Measurements from ENCODE around the gene PTPRD.

Gene PTPRD

GRCh38 chr9:8877753-8878494 is 1734.9 kb downstream of the PTPRD start:
- no peak for DNase-seq

GRCh38 chr9:8876303-8876702 is 1736.5 kb downstream of the PTPRD start:
- no peak for DNase-seq

GRCh38 chr9:8874482-8874881 is 1738.3 kb downstream of the PTPRD start:
- no peak for DNase-seq

- no peak for DNase-seq
These were observed 1740.0 kb downstream of the PTPRD start for GRCh38 chr9:8872802-8873201.

- DNase-seq = no peak
These were observed 1740.9 kb downstream of the PTPRD start for GRCh38 chr9:8871796-8872445.

DNA sequence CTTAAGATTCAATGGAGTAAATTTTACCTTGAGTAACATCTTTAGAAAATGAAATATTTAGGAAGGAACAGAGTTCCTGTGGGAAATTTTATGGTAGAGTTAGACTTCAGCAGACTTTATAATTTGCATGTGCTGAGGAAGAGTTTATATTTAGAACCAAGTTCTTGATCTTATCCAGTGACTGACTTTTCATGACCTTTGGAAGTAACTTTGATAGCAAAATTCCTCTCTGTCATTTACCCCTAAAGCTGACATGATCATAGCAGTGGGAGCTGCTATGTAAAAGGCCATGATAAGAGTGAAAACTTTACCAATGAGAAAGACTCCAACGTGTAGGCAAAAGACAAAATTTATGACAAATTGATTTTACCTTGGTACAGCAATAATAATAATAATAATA is 1741.4 kb downstream of the PTPRD start:
- DNase-seq = no peak

DNA sequence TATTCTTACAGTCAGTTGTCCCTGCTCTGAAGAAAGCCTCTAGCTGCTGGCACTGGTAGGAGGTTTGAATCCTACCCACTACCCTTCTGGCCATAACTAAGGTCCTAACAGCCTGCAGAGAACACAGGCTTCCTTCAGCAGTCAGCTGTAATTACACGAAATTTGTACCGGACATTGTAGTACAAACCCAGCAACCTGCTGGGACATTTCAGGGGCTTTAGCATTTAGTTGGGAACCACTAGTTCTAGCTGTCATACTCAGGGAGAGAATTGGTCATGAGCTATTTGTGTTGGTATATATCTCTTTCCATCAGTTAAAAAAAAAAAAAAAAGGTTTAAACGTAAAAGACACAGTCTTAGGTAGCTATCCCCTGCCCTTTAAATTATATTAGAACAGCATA is 1743.0 kb downstream of the PTPRD start:
- no peak for DNase-seq

DNA sequence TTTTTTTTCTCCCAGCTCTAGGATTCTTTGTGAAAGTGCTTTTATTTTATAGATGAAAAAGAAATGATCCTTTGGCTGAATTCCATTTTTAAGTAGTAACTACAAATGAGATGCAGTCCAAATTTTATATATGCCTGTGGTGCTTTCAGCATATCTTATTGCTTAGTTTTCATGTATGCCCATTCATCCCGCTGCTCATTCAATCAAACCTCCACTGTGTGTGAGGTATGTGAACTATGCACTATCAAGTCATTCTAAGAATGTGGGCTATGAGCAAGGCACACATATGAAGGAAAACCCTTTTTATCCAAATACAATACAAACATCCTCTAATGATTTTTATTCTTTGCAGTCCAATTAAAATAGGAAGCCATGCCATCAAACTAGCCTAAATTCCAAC is 1744.2 kb downstream of the PTPRD start:
- DNase-seq = no peak

- DNase-seq = no peak
These were observed 1745.7 kb downstream of the PTPRD start for GRCh38 chr9:8867148-8867547.

- no peak for DNase-seq
These were observed 1748.3 kb downstream of the PTPRD start for GRCh38 chr9:8864545-8864896.

DNA sequence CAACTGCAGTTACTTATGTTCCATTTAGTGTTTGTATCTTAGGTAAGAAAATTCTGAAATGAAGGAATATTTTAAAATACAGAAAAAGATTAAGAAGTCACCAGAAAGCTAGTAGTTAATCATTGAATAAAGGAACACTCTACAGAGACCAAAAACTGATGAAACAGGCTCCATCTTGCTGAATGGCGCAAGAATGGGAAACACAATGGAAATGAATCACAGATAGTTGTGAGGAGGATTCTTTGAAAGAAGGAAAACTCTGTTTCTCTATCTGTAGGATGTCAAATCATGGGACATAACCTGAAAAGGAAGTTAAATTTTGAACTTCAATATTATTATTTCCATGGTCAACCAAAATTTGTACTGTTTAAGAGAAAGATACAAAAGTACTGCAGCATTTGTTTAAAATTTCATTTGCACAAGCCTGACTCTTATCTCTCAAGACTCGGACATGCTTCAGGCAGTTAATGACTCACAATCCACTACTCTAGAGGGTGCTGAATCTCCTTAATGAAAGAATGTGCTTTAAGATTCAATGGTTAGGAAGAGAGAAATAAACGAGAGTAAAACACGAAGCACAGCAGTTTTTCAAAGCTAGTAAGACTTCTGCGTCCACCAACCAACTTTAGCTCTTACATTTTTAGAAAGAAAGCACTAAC is 1748.8 kb downstream of the PTPRD start:
- no peak for DNase-seq

DNA sequence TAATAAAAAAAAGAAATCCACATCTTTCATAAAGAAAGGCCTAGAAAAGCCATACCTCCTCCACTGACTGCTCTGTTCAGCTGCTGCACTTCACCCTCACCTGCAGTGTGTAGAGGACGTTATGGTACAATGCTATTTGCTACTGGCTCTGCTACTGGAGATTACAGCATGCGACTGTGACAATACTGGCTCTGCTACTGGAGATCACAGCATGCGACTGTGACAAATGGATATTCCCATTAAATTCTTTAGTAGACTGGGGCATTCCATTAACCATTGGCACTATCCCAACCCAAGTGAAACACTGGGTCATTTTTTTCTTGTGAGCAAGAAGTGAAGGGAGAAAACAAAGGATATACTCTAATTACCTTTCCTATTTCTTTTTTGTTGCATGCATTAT is 1749.7 kb downstream of the PTPRD start:
- no peak for DNase-seq

DNA sequence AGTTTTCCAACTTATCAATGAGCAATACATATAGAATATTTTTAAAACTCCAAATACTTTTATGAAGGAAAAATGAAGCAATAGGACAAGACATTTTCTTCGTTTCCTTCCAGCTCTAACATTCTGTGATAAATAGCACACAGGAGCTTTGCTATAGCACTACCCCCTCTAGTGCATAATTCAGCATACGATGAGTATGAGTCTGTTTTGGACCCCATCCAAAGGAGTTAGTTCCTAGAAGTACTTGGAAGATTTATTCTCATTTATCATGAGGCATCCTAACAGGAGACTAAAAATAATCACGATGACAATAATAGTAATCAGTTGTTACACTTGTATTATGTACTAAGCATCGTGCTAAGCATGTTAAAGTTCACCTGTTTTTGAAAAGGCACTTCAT is 1751.9 kb downstream of the PTPRD start:
- no peak for DNase-seq

DNA sequence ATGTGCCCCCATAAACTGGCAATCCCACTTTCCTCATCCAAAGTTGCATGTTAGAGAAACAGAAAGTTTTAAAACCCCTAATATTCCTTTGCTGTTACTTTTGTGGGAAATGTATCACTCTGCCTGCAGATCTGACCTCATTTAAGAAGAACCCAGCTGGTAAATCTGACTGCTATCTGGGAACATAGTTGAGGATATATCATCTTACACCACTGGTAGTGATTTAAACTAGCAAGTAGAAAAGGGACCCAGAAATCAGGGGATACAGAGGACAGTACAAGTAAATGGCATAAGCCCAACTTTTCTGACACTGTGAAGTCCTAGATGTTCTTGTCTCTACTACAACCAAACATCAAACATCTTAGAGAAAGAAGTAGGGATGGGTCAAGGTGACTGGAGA is 1752.7 kb downstream of the PTPRD start:
- no peak for DNase-seq

GRCh38 chr9:8859416-8859815 is 1753.4 kb downstream of the PTPRD start:
- no peak for DNase-seq

- no peak for DNase-seq
These were observed 1754.1 kb downstream of the PTPRD start for GRCh38 chr9:8858596-8859161.

DNA sequence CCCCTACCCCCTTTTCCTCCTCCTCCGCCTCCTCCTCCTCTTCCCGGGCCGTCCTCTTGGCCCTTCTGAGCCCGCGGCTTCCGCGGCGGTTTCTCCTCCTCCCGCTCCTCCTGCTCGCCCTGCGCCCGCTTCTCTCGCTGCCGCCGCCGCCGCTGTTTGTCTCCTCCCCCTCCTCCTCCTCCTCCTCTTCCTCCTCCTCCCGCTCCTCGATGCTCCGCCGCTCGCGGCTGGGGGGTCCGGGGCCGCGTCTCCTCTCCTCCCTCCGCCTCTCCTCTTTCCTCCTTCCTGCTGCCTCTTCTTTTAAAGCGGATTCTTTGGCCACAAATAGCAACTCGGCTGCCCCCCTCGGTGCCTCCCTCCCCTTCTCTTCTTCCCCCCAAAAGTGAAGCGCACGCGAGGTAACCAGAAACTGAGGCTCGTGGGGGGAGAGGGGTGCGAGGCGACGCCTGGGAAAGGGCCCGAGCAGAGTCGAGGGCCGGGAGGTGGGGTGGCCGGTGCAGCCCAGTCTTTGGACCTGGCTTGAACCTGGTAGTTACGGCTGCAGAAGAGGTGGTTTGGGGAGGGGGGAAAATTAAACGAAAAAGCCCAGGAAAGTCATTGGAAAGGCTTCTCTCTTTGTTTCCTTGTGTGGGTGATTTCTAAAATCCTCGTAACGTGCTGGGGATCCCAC is 1754.7 kb downstream of the PTPRD start:
- peak; percentile 41 for DNase-seq

DNA sequence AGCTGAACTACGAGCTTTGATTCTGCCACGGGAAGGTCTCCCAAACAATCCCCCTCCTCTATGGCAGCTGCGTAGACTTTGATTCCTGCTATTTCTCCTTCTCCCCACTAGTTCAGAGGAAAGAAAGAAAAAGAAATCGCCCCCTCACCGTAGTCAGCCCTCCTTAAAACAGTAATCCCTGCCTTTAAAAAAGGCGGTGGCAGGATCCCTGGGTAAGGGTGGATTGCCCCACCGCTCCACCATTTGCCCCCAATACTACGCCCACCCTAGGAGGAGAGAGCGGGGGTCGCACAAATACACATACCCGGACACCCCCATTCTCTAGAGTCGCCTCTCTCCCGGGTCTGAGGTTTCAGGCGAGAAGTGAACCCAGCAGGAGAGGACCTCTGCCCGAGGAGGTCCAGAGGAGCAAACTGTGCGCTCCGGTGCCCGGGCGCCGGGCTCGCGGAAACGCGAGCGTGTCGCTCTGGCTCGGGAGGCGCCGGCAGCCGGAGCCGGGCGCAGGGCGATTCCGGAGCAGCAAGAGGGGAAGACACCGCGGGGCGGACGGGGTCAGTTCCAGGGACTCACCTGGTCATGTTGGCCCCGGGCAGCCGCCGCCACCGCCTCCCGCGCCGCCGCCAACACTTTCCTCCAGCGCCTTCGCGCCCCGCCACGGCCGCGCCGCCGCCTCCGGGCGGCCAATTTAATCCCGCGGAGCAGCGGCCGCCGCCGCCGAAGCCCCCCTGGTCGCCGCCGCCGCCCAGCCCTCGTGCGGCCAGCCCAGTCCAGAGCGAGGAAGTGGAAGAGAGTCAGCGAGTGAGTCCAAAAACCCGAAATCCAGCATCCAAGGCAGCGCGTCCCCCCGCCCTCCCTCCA is 1755.5 kb downstream of the PTPRD start:
- peak; percentile 41 for DNase-seq

- no peak for DNase-seq
These were observed 1756.3 kb downstream of the PTPRD start for GRCh38 chr9:8856396-8857067.

- DNase-seq = no peak
These were observed 1757.8 kb downstream of the PTPRD start for GRCh38 chr9:8855046-8855445.

DNA sequence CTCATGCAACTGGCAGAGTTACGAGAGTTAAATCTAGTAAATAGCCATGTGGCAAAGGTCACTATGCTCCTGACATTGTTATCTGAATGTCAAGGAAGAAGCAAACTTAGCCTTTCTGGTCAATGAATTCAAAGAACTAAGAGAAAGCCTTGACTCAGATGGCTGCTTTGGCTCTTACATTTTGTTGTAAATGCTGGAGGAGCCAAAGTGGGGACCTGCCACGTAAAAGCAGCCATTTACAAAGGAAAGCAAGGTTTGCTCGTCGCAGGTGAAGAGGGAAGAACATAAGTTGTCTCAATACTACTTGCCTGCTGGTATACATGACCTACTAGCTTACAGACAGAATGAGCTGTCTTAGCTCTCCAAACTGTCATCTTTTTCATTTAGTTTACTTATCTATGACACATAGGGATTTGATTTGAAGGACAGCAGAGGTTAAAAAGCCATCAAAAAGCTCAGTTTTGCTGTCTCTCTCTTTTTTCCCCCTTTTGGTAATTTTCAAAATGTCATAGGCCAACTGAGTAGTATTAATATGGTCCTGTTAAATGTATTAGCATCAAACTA is 1760.4 kb downstream of the PTPRD start:
- DNase-seq = no peak
